Liver (tissue), 9 donors: Measurements from ENCODE around the gene DTD1. TPM values are rescaled to one million over a fixed set of nuclear protein-coding genes. Genes with fewer than 3 reads are reported as not detected.

Experiments used
- DNase-seq: peaks from one replicate; pipeline ENCODE4 v3.0.0-alpha.2; 2017; ENCODE audit warnings: low spot score
- H3K27ac ChIP-seq, 2 donors: one replicate each; pipeline ENCODE4 v1.7.0; 2013; ENCODE audit warnings: inconsistent platforms in 2 of 2, low read length in 2 of 2, control low read depth in 1 of 2, low read depth in 1 of 2, mild to moderate bottlenecking in 1 of 2
- H3K27me3 ChIP-seq, 4 donors: one replicate each; pipeline versions ENCODE4 v1.6.1 to v1.7.0; 2013; ENCODE audit warnings: low read length in 3 of 4, inconsistent platforms in 1 of 4, mild to moderate bottlenecking in 1 of 4, moderate library complexity in 1 of 4; ENCODE audit not compliant: control insufficient read depth in 4 of 4, insufficient read depth in 4 of 4
- H3K36me3 ChIP-seq, 4 donors: one replicate each; pipeline versions ENCODE4 v1.6.1 to v1.7.0; 2013; ENCODE audit warnings: low read length in 3 of 4, mild to moderate bottlenecking in 3 of 4, low read depth in 1 of 4, moderate library complexity in 1 of 4; ENCODE audit not compliant: control insufficient read depth in 4 of 4, insufficient read depth in 3 of 4
- H3K4me1 ChIP-seq, 4 donors: one replicate each; pipeline versions ENCODE4 v1.6.1 to v1.7.0; 2013; ENCODE audit warnings: low read length in 3 of 4, mild to moderate bottlenecking in 3 of 4, moderate library complexity in 1 of 4; ENCODE audit not compliant: control insufficient read depth in 4 of 4, insufficient read depth in 4 of 4
- H3K4me3 ChIP-seq, 3 donors: one replicate each; pipeline versions ENCODE4 v1.6.1 to v1.7.0; 2013; ENCODE audit warnings: low read length in 3 of 3, control low read depth in 1 of 3, low read depth in 1 of 3, mild to moderate bottlenecking in 1 of 3
- H3K9ac ChIP-seq, 2 donors: one replicate each; pipeline ENCODE4 v1.7.0; 2013; ENCODE audit warnings: low read length in 2 of 2, mild to moderate bottlenecking in 2 of 2, moderate library complexity in 2 of 2, control low read depth in 1 of 2, low read depth in 1 of 2
- H3K9me3 ChIP-seq, 4 donors: one replicate each; pipeline versions ENCODE4 v1.6.1 to v1.7.0; 2013; ENCODE audit warnings: low read length in 3 of 4; ENCODE audit not compliant: control insufficient read depth in 4 of 4
- ATF3 ChIP-seq: IDR thresholded peaks from 2 replicates; pipeline ENCODE4 v1.6.1; 2016; ENCODE audit warnings: antibody characterized with exemption
- CTCF ChIP-seq: fragments of 150-350 bp; IDR thresholded peaks from 2 replicates; pipeline ENCODE4 v1.5.1; 2017; ENCODE audit warnings: improper control_type of control experiment, low read depth, low read length; ENCODE audit not compliant: missing input control
- EGR1 ChIP-seq, 2 donors: IDR thresholded peaks; 2 replicates each; pipeline ENCODE4 v1.6.1; 2016 to 2018; ENCODE audit warnings: antibody characterized with exemption in 2 of 2, low read depth in 2 of 2
- FOXA2 ChIP-seq: IDR thresholded peaks from 2 replicates; pipeline ENCODE4 v1.6.1; 2016; ENCODE audit warnings: antibody characterized with exemption
- GABPA ChIP-seq, 2 donors: IDR thresholded peaks in 1 of 2; conservative IDR thresholded peaks in 1 of 2; 2 replicates each; pipeline ENCODE4 v1.6.1; 2016; ENCODE audit warnings: antibody characterized with exemption in 2 of 2, mild to moderate bottlenecking in 1 of 2, moderate library complexity in 1 of 2
- HNF4A ChIP-seq, 2 donors: conservative IDR thresholded peaks; 2 replicates each; pipeline ENCODE4 v1.6.1; 2016; ENCODE audit warnings: antibody characterized with exemption in 2 of 2, mild to moderate bottlenecking in 2 of 2
- JUND ChIP-seq, 2 donors: IDR thresholded peaks; 2 replicates each; pipeline ENCODE4 v1.6.1; 2016; ENCODE audit warnings: antibody characterized with exemption in 2 of 2
- MAX ChIP-seq: IDR thresholded peaks from 2 replicates; pipeline ENCODE4 v1.6.1; 2016; ENCODE audit warnings: antibody characterized with exemption
- RAD21 ChIP-seq, 2 donors: IDR thresholded peaks; 2 replicates each; pipeline ENCODE4 v1.6.1; 2016; ENCODE audit warnings: antibody characterized with exemption in 2 of 2, mild to moderate bottlenecking in 2 of 2
- REST ChIP-seq: IDR thresholded peaks from 2 replicates; pipeline ENCODE4 v1.6.1; 2016; ENCODE audit warnings: antibody characterized with exemption, mild to moderate bottlenecking
- RXRA ChIP-seq, 2 donors: IDR thresholded peaks; 2 replicates each; pipeline ENCODE4 v1.6.1; 2017 to 2018; ENCODE audit warnings: antibody characterized with exemption in 2 of 2, mild to moderate bottlenecking in 1 of 2
- SP1 ChIP-seq: IDR thresholded peaks from 2 replicates; pipeline ENCODE4 v1.6.1; 2018; ENCODE audit warnings: antibody characterized with exemption, mild to moderate bottlenecking
- TAF1 ChIP-seq: conservative IDR thresholded peaks from 2 replicates; pipeline ENCODE4 v1.6.1; 2016; ENCODE audit warnings: antibody characterized with exemption, mild to moderate bottlenecking
- YY1 ChIP-seq: IDR thresholded peaks from 2 replicates; pipeline ENCODE4 v1.6.1; 2016; ENCODE audit warnings: antibody characterized with exemption, mild to moderate bottlenecking
- ZBTB33 ChIP-seq: IDR thresholded peaks from 2 replicates; pipeline ENCODE4 v1.6.1; 2016; ENCODE audit warnings: antibody characterized with exemption
- WGBS: extraction: QIAGEN DNeasy Blood & Tissue Kit; methylation state at CpG from one replicate; pipeline ENCODE4 v1.1.7; 2013; 5-methylcytosine and 5-hydroxymethylcytosine counted together
- polyA plus RNA-seq, 2 donors: library from polyadenylated mRNA; stranded (reverse) in 1 of 2; unstranded in 1 of 2; fragments of 200-250 nt in 1 of 2; fragments of >200 nt in 1 of 2; fragmentation: Nextera tagmentation in 1 of 2; extraction: Ambion mirVana in 1 of 2; gene quantifications; one replicate each; pipeline versions ENCODE4 v1.2.1 to v1.2.3, GENCODE V29; 2013 to 2015
- total RNA-seq, 2 donors: library from RNA; depleted of rRNA; stranded (reverse); fragments of >200 nt; gene quantifications; one replicate each; pipeline ENCODE4 v1.2.3, GENCODE V29; 2014
- donor health status: healthy.
- donor health status: healthy.
- donor health status: healthy.
- donor health status: healthy.
- donor health status: healthy.

DTD1 gene
- total and polyA plus RNA-seq, 4 donors, result 7.8 to 11.3 (median 10.1) TPM

GRCh38 chr20:18793625-18794427, 206.0 kb downstream of the DTD1 start:
- Histone ChIP-seq H3K4me3 (peak overlapping the region; percentile 68 to 88 (median 83)), H3K4me1 (peaks cover 0 to 10% (median 3%) of the 10 kb centered on the region in 4 donors), H3K27me3 (no peaks in the 10 kb centered on the region), H3K27ac (peak overlapping the region; percentile 78 to 80), H3K36me3 (peaks cover 0 to 2% (median 0%) of the 10 kb centered on the region in 4 donors), H3K9me3 (peaks cover 0 to 4% (median 2%) of the 10 kb centered on the region in 4 donors), H3K9ac (peak overlapping the region; percentile 44 to 81)
- 7% methylated on average over 29 of the region's 29 CpGs for WGBS
- no peak for TF ChIP-seq FOXA2
- peak; percentile 64 for TF ChIP-seq YY1
- TF ChIP-seq REST, result no peak
- TF ChIP-seq RAD21 (IDR thresholded peaks at IDR 0.05), result peak; percentile 52 to 53
- peak; percentile 86 to 97 for TF ChIP-seq GABPA (IDR thresholded peaks at IDR 0.05 in 1 of 2, conservative IDR thresholded peaks at IDR 0.05 in 1 of 2)
- peak; percentile 79 for DNase-seq

GRCh38 chr20:18794428-18794787, 206.6 kb downstream of the DTD1 start:
- Histone ChIP-seq H3K4me3 (peak overlapping the region; percentile 68 to 88 (median 83)), H3K9me3 (peaks cover 0 to 4% (median 2%) of the 10 kb centered on the region in 4 donors), H3K27ac (peak overlapping the region; percentile 78 to 80), H3K27me3 (no peaks in the 10 kb centered on the region), H3K9ac (peak overlapping the region; percentile 44 to 81), H3K4me1 (peaks cover 0 to 10% (median 3%) of the 10 kb centered on the region in 4 donors), H3K36me3 (peaks cover 0 to 2% (median 0%) of the 10 kb centered on the region in 4 donors)
- TF ChIP-seq ZBTB33 (no peak), CTCF (no peak), RXRA (IDR thresholded peaks at IDR 0.05) (no peak), HNF4A (conservative IDR thresholded peaks at IDR 0.05) (no peak), RAD21 (IDR thresholded peaks at IDR 0.05) (no peak), MAX (no peak), JUND (IDR thresholded peaks at IDR 0.05) (no peak), EGR1 (IDR thresholded peaks at IDR 0.05; ENCODE audit: low read depth in 2 of 2) (no peak), SP1 (no peak), REST (no peak), TAF1 (no peak), FOXA2 (no peak), GABPA (IDR thresholded peaks at IDR 0.05 in 1 of 2, conservative IDR thresholded peaks at IDR 0.05 in 1 of 2) (no peak), ATF3 (no peak)
- WGBS, result 64% methylated on average over 3 of the region's 3 CpGs
- DNase-seq, result no peak
